ENCODE data around the gene ANAPC16. TPM values are rescaled to one million over a fixed set of nuclear protein-coding genes. Genes with fewer than 3 reads are reported as not detected.

The ANAPC16 gene
- total and polyA plus RNA-seq, 2 donors (not counting 1 experiment from before 2014, with no cell fraction given): 104 to 132 TPM

DNA sequence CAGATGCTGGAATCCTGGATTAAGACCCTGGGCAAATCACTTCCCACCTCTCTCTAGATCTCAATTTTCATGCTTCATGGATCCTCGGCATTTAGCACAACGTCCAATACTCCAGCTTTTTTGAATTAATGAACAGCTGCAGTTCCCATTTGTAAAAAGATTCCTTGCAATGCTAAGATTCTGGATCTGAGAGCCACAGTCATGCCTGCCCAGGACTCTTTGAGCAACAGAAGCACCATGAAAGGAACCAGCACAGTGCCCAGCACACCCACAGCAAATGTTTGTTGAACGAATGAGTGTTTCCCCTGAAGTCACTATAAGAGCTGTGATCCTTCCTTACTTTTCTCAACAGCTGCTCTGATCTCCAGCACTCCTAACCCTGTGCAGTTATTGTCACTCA lies 37.2 kb downstream of the ANAPC16 start:
- ATAC-seq (ENCODE audit: low read depth): no peak
- peaks cover 67% of the 10 kb centered on the region for H3K4me1 Mint-ChIP-seq

DNA sequence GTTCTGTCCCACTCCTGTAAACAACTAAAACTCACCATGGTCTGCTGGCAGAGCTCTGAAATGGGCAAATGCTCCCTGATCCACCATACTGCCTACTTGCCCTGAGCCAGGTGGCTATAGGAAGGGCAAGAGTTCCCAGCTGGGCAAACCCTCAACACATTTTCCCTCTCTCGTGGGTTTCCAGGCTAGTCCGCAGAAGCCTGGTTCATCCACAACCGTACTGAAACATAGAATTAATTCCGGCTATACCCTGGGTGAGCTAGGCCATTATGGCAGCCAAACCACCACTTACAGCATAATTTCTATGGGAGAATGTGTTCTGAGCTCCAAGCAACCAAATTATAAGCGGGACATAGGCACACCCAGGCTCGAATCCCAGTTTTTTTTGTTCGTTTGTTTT lies 37.8 kb downstream of the ANAPC16 start:
- Histone ChIP-seq H3K36me3 (replicated peaks in 1 of 2; ENCODE audit: control extremely low read depth in 1 of 2, control insufficient read depth in 1 of 2, extremely low read depth in 1 of 2, insufficient read depth in 2 of 2, low read length in 1 of 2) (no peaks in the 10 kb centered on the region), H3K9me3 (ENCODE audit: control extremely low read depth in 1 of 3, control insufficient read depth in 2 of 3, insufficient read depth in 1 of 3, low read length in 2 of 3) (peaks cover 0 to 3% (median 0%) of the 10 kb centered on the region in 3 donors), H3K27me3 (replicated peaks in 1 of 4; ENCODE audit: control extremely low read depth in 1 of 4, control insufficient read depth in 3 of 4, insufficient read depth in 4 of 4, low read length in 3 of 4) (no peaks in the 10 kb centered on the region), H3K4me1 (ENCODE audit: control insufficient read depth in 2 of 2, insufficient read depth in 2 of 2, low read length in 2 of 2) (peaks cover 71 to 76% of the 10 kb centered on the region in 2 donors), H2AFZ (ENCODE audit: insufficient read depth, low read depth, low read length, poor library complexity, severe bottlenecking) (no peak overlapping the region), H3K27ac (ENCODE audit: low read length in 2 of 2) (no peak overlapping the region), H4K20me1 (ENCODE audit: control insufficient read depth, insufficient read depth, low read length, poor library complexity, severe bottlenecking) (no peaks in the 10 kb centered on the region), H3K4me2 (replicated peaks; ENCODE audit: low read depth, low read length, poor library complexity, severe bottlenecking) (no peak overlapping the region), H3K9ac (ENCODE audit: low read length) (no peak overlapping the region), H3K4me3 (ENCODE audit: control extremely low read depth in 1 of 5, extremely low read depth in 1 of 5, insufficient read depth in 1 of 5, low read depth in 2 of 5, low read length in 4 of 5) (no peak overlapping the region), H3K79me2 (ENCODE audit: control insufficient read depth, insufficient read depth, low read length) (peaks cover 2% of the 10 kb centered on the region)
- intact Hi-C loops (cut with micrococcal nuclease): no loop called here
- ATAC-seq (ENCODE audit: low read depth) (no peak), DNase-seq (no peak)
- 100% methylated on average over 3 of the region's 7 CpGs for WGBS (ENCODE audit: insufficient coverage)
- H3K4me3 Mint-ChIP-seq: no peak overlapping the region
- TF ChIP-seq EZH2 (IDR thresholded peaks at IDR 0.05; ENCODE audit: borderline replicate concordance, insufficient read depth, low read depth, low read length, poor library complexity, severe bottlenecking): no peak
- TF ChIP-seq, protein P1, sequence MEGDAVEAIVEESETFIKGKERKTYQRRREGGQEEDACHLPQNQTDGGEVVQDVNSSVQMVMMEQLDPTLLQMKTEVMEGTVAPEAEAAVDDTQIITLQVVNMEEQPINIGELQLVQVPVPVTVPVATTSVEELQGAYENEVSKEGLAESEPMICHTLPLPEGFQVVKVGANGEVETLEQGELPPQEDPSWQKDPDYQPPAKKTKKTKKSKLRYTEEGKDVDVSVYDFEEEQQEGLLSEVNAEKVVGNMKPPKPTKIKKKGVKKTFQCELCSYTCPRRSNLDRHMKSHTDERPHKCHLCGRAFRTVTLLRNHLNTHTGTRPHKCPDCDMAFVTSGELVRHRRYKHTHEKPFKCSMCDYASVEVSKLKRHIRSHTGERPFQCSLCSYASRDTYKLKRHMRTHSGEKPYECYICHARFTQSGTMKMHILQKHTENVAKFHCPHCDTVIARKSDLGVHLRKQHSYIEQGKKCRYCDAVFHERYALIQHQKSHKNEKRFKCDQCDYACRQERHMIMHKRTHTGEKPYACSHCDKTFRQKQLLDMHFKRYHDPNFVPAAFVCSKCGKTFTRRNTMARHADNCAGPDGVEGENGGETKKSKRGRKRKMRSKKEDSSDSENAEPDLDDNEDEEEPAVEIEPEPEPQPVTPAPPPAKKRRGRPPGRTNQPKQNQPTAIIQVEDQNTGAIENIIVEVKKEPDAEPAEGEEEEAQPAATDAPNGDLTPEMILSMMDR (IDR thresholded peaks at IDR 0.05): no peak
- H3K4me1 Mint-ChIP-seq: peaks cover 63% of the 10 kb centered on the region
- CTCF ChIA-PET: interaction anchor here (0.6 to 8.3 kb wide), 7 partner anchors 9 to 127 kb away, joined by 3 to 48 read pairs (median 4); no protein-coding TSS in a partner anchor
- H3K27ac Mint-ChIP-seq: peak overlapping the region; percentile 79
- H3K27me3 Mint-ChIP-seq: no peaks in the 10 kb centered on the region
- POLR2A ChIA-PET: interaction anchor here (0.7 to 2.5 kb wide), 2 partner anchors 22 to 44 kb away, joined by 3 to 6 read pairs; no protein-coding TSS in a partner anchor
- H3K9me3 Mint-ChIP-seq (ENCODE audit: insufficient read depth): no peaks in the 10 kb centered on the region

More for the DNA sequence above, 37.2 kb downstream of the ANAPC16 start:
- Histone ChIP-seq H4K20me1 (ENCODE audit: control insufficient read depth, insufficient read depth, low read length, poor library complexity, severe bottlenecking) (no peaks in the 10 kb centered on the region), H3K4me2 (replicated peaks; ENCODE audit: low read depth, low read length, poor library complexity, severe bottlenecking) (no peak overlapping the region), H3K27ac (ENCODE audit: low read length in 2 of 2) (no peak overlapping the region), H3K9me3 (ENCODE audit: control extremely low read depth in 1 of 3, control insufficient read depth in 2 of 3, insufficient read depth in 1 of 3, low read length in 2 of 3) (peaks cover 0 to 3% (median 0%) of the 10 kb centered on the region in 3 donors), H3K4me1 (ENCODE audit: control insufficient read depth in 2 of 2, insufficient read depth in 2 of 2, low read length in 2 of 2) (peaks cover 75 to 82% of the 10 kb centered on the region in 2 donors), H3K4me3 (ENCODE audit: control extremely low read depth in 1 of 5, extremely low read depth in 1 of 5, insufficient read depth in 1 of 5, low read depth in 2 of 5, low read length in 4 of 5) (no peak overlapping the region), H3K36me3 (replicated peaks in 1 of 2; ENCODE audit: control extremely low read depth in 1 of 2, control insufficient read depth in 1 of 2, extremely low read depth in 1 of 2, insufficient read depth in 2 of 2, low read length in 1 of 2) (no peaks in the 10 kb centered on the region), H2AFZ (ENCODE audit: insufficient read depth, low read depth, low read length, poor library complexity, severe bottlenecking) (no peak overlapping the region), H3K79me2 (ENCODE audit: control insufficient read depth, insufficient read depth, low read length) (no peaks in the 10 kb centered on the region), H3K27me3 (replicated peaks in 1 of 4; ENCODE audit: control extremely low read depth in 1 of 4, control insufficient read depth in 3 of 4, insufficient read depth in 4 of 4, low read length in 3 of 4) (no peaks in the 10 kb centered on the region), H3K9ac (ENCODE audit: low read length) (no peak overlapping the region)
- Mint-ChIP-seq H3K27ac (peak overlapping the region; percentile 79), H3K4me3 (peak overlapping the region; percentile 35), H3K9me3 (ENCODE audit: insufficient read depth) (no peaks in the 10 kb centered on the region), H3K27me3 (no peaks in the 10 kb centered on the region)
- intact Hi-C loops (cut with micrococcal nuclease): no loop called here
- TF ChIP-seq, protein P1 (IDR thresholded peaks at IDR 0.05): no peak
- TF ChIP-seq EZH2 (IDR thresholded peaks at IDR 0.05; ENCODE audit: borderline replicate concordance, insufficient read depth, low read depth, low read length, poor library complexity, severe bottlenecking): no peak
- 90% methylated on average over 3 of the region's 3 CpGs for WGBS (ENCODE audit: insufficient coverage)
- ChIA-PET CTCF (interaction anchor here (0.7 to 1.1 kb wide), 3 partner anchors 8 to 87 kb away, joined by 3 to 4 read pairs (median 4); no protein-coding TSS in a partner anchor), POLR2A (interaction anchor here (0.7 to 2.5 kb wide), 2 partner anchors 22 to 44 kb away, joined by 3 to 6 read pairs; no protein-coding TSS in a partner anchor)
- DNase-seq: no peak

All from B cell (primary cell).